Islet precursor cell (in vitro differentiated cells): ENCODE data around the gene TUBD1.
A peak's percentile ranks its signal among the peaks of the same experiment; 100 is the strongest.
"Not testable (repeated sequence)": the region's sequence is repeated elsewhere in the genome, so short reads cannot be mapped to it uniquely, and the experiment has no call there.

Source experiments
- DNase-seq: peaks from one replicate; pipeline ENCODE4 v3.0.0-alpha.2; 2018

TUBD1 gene, protein sequence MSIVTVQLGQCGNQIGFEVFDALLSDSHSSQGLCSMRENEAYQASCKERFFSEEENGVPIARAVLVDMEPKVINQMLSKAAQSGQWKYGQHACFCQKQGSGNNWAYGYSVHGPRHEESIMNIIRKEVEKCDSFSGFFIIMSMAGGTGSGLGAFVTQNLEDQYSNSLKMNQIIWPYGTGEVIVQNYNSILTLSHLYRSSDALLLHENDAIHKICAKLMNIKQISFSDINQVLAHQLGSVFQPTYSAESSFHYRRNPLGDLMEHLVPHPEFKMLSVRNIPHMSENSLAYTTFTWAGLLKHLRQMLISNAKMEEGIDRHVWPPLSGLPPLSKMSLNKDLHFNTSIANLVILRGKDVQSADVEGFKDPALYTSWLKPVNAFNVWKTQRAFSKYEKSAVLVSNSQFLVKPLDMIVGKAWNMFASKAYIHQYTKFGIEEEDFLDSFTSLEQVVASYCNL

DNA sequence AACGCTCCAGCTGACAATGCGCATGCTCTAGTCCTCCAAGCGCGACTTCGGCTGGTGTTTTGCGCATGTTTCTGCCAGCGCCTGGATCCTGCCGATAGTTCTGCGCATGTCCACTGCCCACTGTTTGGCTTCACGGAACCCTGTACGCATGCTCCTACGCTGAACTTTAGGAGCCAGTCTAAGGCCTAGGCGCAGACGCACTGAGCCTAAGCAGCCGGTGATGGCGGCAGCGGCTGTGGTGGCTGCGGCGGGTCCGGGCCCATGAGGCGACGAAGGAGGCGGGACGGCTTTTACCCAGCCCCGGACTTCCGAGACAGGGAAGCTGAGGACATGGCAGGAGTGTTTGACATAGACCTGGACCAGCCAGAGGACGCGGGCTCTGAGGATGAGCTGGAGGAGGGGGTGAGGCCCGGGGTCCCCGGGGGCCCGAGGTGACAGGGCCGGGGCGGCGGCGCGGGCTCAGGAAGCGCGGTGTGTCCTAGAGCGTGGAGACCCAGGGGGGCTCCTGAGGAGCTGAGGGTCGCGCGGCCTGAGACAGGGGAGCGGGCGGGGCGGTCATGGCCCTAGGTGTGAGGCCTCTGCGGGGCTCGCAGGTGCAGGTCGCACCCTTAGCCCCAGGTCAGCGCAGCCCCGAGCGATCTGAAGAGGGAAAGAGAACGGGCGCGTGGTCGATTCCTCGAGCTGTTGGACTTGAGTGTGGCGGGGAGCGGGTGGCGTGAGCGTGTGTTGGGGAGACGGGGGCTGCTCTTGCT lies at the start of gene TUBD1, which contains the start of gene RPS6KB1:
TUBD1 (minus strand) TSS at position 20 of the 752 bp plus-strand sequence. CDS start 1,941 bp downstream, outside the sequence.
RPS6KB1 (plus strand) TSS at position 198 of the 752 bp plus-strand sequence; CDS start at position 262, 64 bp downstream.
- DNase-seq: peak; percentile 100

GRCh38 chr17:59941131-59941530 lies 48.4 kb upstream of the TUBD1 start:
- DNase-seq: no peak

GRCh38 chr17:59940697-59941096 lies 48.0 kb upstream of the TUBD1 start:
- DNase-seq: not testable (repeated sequence)

GRCh38 chr17:59933317-59933716 lies 40.6 kb upstream of the TUBD1 start:
- not testable (repeated sequence) for DNase-seq

GRCh38 chr17:59930768-59931167 lies 38.0 kb upstream of the TUBD1 start:
- not testable (repeated sequence) for DNase-seq

GRCh38 chr17:59930121-59930520 lies 37.4 kb upstream of the TUBD1 start:
- not testable (repeated sequence) for DNase-seq

GRCh38 chr17:59920637-59921036 lies 27.9 kb upstream of the TUBD1 start:
- DNase-seq: not testable (repeated sequence)

- no peak for DNase-seq
These were observed 23.7 kb upstream of the TUBD1 start for GRCh38 chr17:59916446-59916845.

- DNase-seq: no peak
These were observed 21.6 kb upstream of the TUBD1 start for GRCh38 chr17:59914274-59914854.

GRCh38 chr17:59907467-59907866 lies 14.7 kb upstream of the TUBD1 start:
- no peak for DNase-seq

DNA sequence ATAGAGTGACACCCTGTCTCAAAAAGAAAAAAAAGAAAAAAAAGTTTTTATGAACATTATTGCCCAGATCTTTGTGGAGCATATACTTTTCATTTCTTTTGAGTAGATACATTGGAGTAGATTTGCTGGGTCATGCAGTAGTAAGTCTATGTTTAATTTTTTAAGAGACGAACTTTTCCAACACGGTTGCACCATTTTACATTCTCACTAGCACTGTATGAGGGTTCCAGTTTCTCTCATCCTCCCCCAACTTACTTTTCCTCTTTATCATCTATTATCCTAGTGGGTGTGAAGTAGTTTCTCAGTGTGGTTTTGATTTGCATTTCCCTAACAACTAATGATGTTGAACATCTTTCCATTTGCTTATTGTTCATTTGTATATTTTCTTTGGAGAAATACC lies 10.7 kb upstream of the TUBD1 start:
- no peak for DNase-seq

GRCh38 chr17:59901604-59902003 lies 8.9 kb upstream of the TUBD1 start:
- no peak for DNase-seq

DNA sequence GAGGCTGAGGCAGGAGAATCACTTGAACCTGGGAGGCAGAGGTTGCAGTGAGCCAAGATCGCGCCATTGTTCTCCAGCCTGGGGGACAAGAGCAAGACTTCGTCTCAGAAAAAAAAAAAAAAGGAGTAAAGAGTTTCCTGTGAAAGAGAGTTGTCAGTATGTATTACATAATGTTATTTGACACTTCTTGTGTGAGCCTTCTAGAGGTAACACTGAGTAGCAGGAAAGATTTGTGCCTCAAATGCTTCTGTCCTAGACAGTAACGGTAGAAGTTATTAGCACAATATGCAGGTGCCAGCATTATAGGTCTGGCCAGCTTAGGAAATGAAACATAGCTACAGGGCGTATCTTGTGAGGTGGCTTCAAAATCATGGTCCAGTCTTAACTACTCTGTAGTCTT lies 6.4 kb upstream of the TUBD1 start:
- DNase-seq: no peak

- no peak for DNase-seq
These were observed 4.3 kb upstream of the TUBD1 start for GRCh38 chr17:59897090-59897489.

- no peak for DNase-seq
These were observed 945 bp upstream of the TUBD1 start for GRCh38 chr17:59893676-59894100.

DNA sequence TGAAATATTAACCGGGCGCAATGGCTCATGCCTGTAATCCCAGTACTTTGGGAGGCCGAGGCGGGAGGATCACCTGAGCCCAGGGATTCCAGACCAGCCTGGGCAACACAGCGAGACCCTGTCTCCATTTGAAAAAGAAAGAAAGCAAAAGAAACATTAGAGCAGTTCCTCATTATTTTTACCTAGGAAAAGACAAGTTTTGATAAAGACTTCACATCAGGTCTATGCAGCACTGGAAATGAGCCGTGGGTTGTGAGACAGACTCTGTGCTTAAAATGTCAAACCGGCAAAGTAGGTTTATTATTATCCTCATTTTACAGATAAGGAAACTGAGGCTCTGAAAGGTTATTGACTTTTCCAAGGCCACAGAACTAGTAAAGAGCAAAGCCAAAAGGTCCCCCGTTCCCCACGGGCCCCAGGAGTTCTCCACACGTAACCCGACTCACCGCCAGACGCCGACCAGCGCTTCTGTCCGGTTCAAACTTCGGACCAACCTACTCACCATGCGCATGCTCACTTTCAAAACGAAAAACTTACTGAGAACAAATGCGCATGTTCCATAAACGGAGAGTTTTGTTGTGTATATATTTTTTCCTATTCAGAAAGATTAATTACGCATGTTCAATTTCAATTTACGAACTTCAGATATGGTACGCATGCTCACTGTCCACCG lies 356 bp downstream of the TUBD1 start:
- no peak for DNase-seq

- no peak for DNase-seq
These were observed 2.0 kb downstream of the TUBD1 start for GRCh38 chr17:59890720-59891119.

GRCh38 chr17:59888145-59888750 lies 4.5 kb downstream of the TUBD1 start:
- DNase-seq: no peak

- no peak for DNase-seq
These were observed 7.9 kb downstream of the TUBD1 start for GRCh38 chr17:59884861-59885260.

DNA sequence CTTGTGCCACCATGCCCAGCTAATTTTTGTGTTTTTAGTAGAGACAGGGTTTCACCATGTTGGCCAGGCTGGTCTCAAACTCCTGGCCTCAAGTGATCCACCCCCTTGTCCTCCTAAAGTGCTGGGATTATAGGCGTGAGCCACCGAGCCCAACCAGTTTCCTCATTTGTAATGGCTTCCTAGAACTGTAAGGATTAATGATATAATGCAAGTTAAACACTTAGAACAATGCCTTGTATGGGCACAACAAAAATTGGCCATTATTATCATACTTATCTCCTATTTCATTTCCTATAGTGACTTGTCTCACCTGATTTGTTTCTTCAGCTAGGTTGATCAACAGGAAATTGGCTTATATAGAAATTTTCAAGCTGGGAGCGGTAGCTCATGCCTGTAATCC lies 14.1 kb downstream of the TUBD1 start:
- DNase-seq: no peak

DNA sequence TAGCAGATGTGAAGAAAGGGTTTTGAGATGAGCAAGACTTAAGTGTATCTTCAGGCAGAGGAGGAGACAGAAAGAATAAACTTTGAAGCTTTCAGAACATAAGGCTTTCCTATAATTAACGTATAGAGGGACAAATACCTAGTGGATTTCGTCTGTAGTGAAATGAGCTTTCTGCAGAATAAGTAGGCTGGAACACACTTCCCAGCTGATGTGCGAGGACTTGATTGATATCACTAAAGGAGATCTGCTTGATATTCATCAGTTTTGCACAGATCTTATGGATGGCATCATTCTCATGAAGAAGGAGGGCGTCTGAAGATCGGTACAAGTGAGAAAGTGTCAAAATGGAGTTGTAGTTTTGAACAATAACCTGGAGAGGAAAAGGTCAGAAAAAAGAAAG lies 14.8 kb downstream of the TUBD1 start:
- no peak for DNase-seq

- no peak for DNase-seq
These were observed 16.6 kb downstream of the TUBD1 start for GRCh38 chr17:59876107-59876506.
